Measurements from ENCODE around the gene PACSIN3.

Gene PACSIN3

DNA sequence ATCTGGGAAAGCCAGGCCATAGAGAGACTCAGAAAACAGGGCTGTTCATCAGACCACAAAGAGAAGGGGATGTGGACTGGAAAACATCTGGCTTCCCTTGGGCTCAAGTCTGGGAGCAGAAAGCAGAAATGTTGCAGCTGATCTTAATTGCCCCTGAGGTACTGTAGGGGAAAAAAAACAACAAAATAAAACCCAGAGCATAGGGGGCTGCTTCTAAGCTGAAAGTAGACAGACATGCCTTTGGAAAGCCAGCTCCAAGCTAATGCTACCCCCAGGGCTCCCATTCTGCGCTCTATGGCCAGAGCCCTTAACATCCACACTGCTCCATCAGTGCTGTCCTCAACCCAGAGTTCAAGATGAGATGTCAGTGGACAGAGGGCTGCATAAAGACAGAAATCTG is 2.0 kb upstream of the PACSIN3 start:
- no peak for DNase-seq (ENCODE audit: low read depth in 1 of 2, low spot score in 1 of 2)
- in situ Hi-C loops (cut with HindIII; ENCODE audit: low pct_unique_long_range_greater_than_20kb, low sequenced_read_pairs), result no loop called here
- TF ChIP-seq JUND (IDR thresholded peaks at IDR 0.05; ENCODE audit: low read depth), result no peak

DNA sequence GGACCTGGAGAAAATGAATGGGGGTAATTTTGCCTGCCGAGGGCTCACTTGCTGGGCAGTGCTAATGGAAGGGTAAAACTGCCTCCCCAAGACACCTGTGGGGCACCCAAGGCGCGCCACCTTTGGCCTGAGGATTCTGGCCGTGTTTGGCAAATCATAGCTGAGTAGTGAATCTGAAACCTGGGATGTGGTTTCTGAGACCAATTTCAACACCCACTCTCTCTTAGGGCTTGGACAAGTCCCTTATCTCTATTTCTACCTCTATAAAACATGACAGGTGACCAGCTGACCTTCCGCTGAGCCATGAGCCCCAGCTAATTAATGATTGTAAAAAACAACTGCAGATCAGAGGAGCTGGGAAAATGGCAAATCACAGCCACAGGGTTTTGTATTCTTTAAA is 1.5 kb upstream of the PACSIN3 start:
- TF ChIP-seq JUND (IDR thresholded peaks at IDR 0.05; ENCODE audit: low read depth), result no peak
- no peak for DNase-seq (ENCODE audit: low read depth in 1 of 2, low spot score in 1 of 2)
- in situ Hi-C loops (cut with HindIII; ENCODE audit: low pct_unique_long_range_greater_than_20kb, low sequenced_read_pairs), result no loop called here

DNA sequence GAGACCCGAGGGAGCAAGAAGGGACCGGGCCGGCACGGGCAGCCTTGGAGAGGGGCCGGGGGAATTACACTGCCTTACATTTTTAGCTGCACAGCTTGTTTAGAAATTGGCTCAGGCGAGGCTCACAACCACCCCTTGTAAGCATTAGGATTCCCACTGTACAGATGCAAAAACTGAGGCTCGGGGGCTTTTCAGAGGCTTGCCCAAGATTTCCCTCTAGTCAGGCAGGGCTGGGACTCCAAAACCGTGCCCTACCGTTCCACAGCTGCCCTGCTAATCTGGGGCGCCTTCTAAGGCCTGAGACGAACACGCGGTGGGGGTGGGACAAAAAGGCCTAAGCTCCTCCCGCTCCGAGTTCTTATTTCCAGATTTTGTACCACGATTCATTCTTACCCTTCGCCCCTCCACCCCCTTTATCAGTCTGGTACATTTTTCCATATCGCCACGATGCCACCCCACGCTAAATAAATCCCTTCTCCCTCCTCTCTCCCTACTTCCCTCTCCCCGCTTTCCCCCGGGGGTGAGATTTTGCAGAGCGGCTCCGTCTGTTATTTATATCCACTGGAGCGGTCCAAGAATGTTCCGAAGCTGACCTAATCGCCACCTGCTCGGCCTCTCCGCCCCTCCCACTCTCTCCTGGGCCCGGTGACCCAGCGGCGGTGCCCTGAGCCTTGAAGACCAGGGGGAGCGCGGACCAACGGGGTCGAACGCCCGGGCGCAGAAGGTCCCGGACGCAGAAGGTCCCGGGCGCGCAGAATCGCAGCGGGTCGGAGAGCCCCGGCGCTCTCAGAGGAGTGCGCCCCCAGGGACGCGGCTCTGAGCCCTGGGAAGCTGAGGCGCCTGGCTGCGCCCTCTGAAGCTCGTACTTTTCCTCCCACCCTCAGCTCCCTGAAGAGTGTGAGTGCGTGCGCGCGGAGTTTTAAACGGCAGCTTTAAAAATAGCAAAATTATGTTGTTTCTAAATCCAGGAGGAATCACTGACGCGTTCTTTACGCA is 764 bp upstream of the PACSIN3 start:
- TF ChIP-seq JUND (IDR thresholded peaks at IDR 0.05; ENCODE audit: low read depth), result no peak
- DNase-seq (ENCODE audit: low read depth in 1 of 2, low spot score in 1 of 2), result no peak
- in situ Hi-C loops (cut with HindIII; ENCODE audit: low pct_unique_long_range_greater_than_20kb, low sequenced_read_pairs), result no loop called here

- peak; percentile 71 to 81 for DNase-seq (ENCODE audit: low read depth in 1 of 2, low spot score in 1 of 2)
- in situ Hi-C loops (cut with HindIII; ENCODE audit: low pct_unique_long_range_greater_than_20kb, low sequenced_read_pairs), result no loop called here
- no peak for TF ChIP-seq JUND (IDR thresholded peaks at IDR 0.05; ENCODE audit: low read depth)
Measured at GRCh38 chr11:47185305-47186075, 744 bp downstream of the PACSIN3 start.

DNA sequence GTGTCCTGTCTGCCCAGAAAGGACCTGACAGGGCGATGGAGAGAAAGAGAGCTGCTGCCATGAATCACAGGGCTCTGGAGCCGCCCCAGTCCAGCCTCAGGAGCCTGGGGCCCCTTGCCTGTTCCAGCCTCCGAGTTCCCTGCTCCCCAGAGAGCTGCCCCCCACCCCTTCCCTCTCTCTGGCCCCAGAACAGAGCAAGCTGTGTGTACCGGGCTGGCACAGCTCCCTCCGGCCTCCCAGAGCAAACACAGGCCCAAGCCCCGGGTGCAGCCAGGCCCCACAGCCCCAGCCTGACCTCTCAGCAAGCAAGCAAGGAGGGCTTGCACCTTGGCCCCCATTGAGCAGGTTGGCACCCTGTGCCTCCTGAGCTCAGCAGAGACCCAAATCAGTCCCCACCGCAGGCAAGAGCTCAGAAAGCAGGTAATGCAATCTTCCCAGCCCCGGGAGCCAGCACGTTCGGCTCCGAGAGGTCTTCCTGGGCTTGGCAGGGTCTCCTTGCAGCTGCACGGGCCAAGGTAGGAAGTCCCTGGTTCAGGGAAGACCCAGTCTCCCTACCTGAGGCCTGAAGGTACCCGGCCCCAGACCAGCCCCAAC is 1.4 kb downstream of the PACSIN3 start:
- no peak for TF ChIP-seq JUND (IDR thresholded peaks at IDR 0.05; ENCODE audit: low read depth)
- DNase-seq (ENCODE audit: low read depth in 1 of 2, low spot score in 1 of 2), result peak in 1 of 2 experiments; percentile 54
- in situ Hi-C loops (cut with HindIII; ENCODE audit: low pct_unique_long_range_greater_than_20kb, low sequenced_read_pairs), result no loop called here

- in situ Hi-C loops (cut with HindIII; ENCODE audit: low pct_unique_long_range_greater_than_20kb, low sequenced_read_pairs), result no loop called here
- no peak for TF ChIP-seq JUND (IDR thresholded peaks at IDR 0.05; ENCODE audit: low read depth)
- DNase-seq (ENCODE audit: low read depth in 1 of 2, low spot score in 1 of 2), result no peak
Measured at GRCh38 chr11:47183969-47184368, 2.3 kb downstream of the PACSIN3 start.

DNA sequence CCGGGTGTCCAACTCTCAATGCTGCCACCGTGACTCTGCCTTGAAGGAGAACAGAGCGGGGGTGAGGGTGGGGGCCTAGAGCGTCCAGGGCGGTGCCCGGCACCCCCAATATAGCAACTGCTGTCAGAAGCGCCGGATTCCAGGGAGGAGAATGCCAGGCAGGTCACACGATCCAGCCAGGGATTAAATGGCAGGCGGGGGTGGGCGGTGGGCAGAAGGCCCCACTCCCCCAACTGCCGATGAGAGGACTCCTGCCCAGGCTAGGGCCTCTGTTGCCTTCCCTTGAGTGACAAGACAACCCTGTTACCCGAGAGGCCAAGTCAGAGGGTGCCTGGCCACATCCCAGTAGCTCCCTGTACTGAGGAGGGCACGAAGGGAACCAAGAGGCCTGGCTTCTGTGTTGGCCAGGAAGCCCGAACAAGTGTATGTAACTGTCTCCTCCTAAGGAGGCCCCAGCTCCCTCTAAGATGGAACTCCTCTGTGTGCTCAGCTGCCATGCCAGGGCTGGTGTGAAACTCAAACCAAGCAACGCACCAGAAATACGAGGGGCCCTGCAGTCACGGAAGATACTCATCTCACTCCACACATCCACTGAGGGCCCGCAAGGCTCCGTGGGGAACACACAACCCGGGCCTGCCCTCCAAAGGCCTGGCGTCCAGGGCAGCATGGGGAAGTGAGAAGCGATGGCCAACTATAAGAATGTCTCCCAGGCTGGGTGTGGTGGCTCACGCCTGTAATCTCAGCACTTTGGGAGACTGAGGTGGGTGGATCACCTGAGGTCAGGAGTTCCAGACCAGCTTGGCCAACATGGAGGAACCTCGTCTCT is 3.0 kb downstream of the PACSIN3 start:
- in situ Hi-C loops (cut with HindIII; ENCODE audit: low pct_unique_long_range_greater_than_20kb, low sequenced_read_pairs), result no loop called here

GRCh38 chr11:47182380-47182779 is 3.9 kb downstream of the PACSIN3 start:
- DNase-seq (ENCODE audit: low read depth in 1 of 2, low spot score in 1 of 2), result no peak
- in situ Hi-C loops (cut with HindIII; ENCODE audit: low pct_unique_long_range_greater_than_20kb, low sequenced_read_pairs), result no loop called here
- no peak for TF ChIP-seq JUND (IDR thresholded peaks at IDR 0.05; ENCODE audit: low read depth)

More for the DNA sequence above, 3.0 kb downstream of the PACSIN3 start:
- TF ChIP-seq JUND (IDR thresholded peaks at IDR 0.05; ENCODE audit: low read depth), result no peak
- no peak for DNase-seq (ENCODE audit: low read depth in 1 of 2, low spot score in 1 of 2)

- in situ Hi-C loops (cut with HindIII; ENCODE audit: low pct_unique_long_range_greater_than_20kb, low sequenced_read_pairs), result no loop called here
- DNase-seq (ENCODE audit: low read depth in 1 of 2, low spot score in 1 of 2), result no peak
- TF ChIP-seq JUND (IDR thresholded peaks at IDR 0.05; ENCODE audit: low read depth), result no peak
Measured at GRCh38 chr11:47181271-47181670, 5.0 kb downstream of the PACSIN3 start.

DNA sequence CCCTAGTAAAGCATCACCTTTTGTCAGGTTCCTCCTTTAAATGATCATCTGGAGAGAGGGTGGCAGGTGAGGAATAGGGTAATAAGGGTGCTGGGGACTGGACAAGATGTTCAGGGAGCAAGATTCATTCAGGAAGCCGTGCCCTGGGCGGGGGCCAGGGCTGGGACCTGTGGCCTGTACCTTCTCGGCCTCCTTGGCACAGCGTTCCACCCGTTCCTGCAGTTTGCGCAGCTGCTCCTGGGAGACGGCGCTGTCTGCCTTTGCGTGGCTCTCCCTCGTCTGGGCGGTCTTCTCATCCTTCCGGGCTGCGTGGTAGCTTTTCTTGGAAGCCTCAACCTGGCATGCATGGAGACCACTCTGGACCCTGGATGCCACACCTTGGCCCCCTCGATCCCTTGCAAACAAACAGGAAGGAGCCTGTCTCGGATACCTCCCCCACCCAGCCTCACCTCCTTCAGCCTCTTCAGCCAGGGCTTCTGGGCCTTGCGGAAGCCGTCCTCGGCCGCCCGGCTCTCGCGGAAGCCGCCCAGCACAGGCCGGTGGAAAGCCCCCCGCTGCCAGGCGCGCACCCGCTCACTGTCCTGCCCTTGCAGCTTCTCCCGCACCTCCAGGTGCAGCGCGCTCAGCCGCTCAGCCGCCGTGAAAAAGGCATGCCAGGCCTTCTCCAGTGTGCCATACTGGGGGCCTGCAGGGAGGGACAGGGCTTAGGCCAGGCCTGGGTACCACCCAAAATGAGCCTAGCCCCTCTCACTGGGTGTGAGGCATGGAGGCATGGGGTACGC is 6.0 kb downstream of the PACSIN3 start:
- in situ Hi-C loops (cut with HindIII; ENCODE audit: low pct_unique_long_range_greater_than_20kb, low sequenced_read_pairs), result no loop called here
- no peak for DNase-seq (ENCODE audit: low read depth in 1 of 2, low spot score in 1 of 2)
- TF ChIP-seq JUND (IDR thresholded peaks at IDR 0.05; ENCODE audit: low read depth), result no peak

GRCh38 chr11:47179655-47179991 is 6.6 kb downstream of the PACSIN3 start:
- TF ChIP-seq JUND (IDR thresholded peaks at IDR 0.05; ENCODE audit: low read depth), result no peak
- DNase-seq (ENCODE audit: low read depth in 1 of 2, low spot score in 1 of 2), result peak; percentile 65 to 78
- in situ Hi-C loops (cut with HindIII; ENCODE audit: low pct_unique_long_range_greater_than_20kb, low sequenced_read_pairs), result no loop called here

Measured in T47D (cell line).